ENCODE measurements around the gene SGMS1.

SGMS1 gene

DNA sequence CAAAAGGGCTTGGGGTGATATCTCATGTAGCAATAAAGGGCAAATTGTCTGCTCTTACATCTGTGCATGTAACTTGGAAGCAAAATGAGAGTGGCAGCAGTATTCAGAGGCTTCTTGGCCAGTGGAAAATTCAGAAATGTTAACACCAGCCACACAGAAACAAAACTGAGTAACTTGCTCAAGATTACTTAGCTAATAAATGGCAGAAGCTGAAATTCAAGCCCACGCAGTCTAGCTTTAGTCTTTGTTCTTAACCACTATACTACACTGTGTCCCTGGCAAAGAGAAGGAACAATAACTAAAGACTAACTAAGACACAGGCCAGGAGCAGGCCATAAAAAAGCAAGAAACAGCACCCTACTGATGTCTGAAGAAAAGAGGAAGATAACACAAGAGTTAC, 186.5 kb downstream of the SGMS1 start:
- Histone ChIP-seq H3K4me3 (ENCODE audit: low read length) (no peak overlapping the region), H3K9me3 (ENCODE audit: control insufficient read depth, insufficient read depth, low read length) (no peaks in the 10 kb centered on the region), H3K36me3 (ENCODE audit: control insufficient read depth, low read length) (0 out of 2 replicates have a peak, but pooled peaks cover 3% of the 10 kb centered on the region), H4K20me1 (ENCODE audit: control insufficient read depth, insufficient read depth, low read depth, low read length) (no peaks in the 10 kb centered on the region), H3K9me2 (replicated peaks; ENCODE audit: control insufficient read depth, low read length) (no peaks in the 10 kb centered on the region), H3F3A (ENCODE audit: control insufficient read depth, insufficient read depth) (no peaks in the 10 kb centered on the region), H3K4me1 (ENCODE audit: control insufficient read depth, low read length) (peaks cover 2% of the 10 kb centered on the region; the same call in 1 of the 2 replicates), H3K27ac (ENCODE audit: low read depth, low read length) (no peak overlapping the region), H3K4me2 (ENCODE audit: low read length) (no peak overlapping the region), H3K79me2 (ENCODE audit: control insufficient read depth, low read length) (no peaks in the 10 kb centered on the region), H3K27me3 (ENCODE audit: control insufficient read depth, low read length) (no peaks in the 10 kb centered on the region)
- TF ChIP-seq EZH2phosphoT487 (IDR thresholded peaks at IDR 0.05; ENCODE audit: borderline replicate concordance, low read length) (no peak), CTCF (IDR thresholded peaks at IDR 0.05; ENCODE audit: low read depth, low read length, poor library complexity, severe bottlenecking) (no peak)

DNA sequence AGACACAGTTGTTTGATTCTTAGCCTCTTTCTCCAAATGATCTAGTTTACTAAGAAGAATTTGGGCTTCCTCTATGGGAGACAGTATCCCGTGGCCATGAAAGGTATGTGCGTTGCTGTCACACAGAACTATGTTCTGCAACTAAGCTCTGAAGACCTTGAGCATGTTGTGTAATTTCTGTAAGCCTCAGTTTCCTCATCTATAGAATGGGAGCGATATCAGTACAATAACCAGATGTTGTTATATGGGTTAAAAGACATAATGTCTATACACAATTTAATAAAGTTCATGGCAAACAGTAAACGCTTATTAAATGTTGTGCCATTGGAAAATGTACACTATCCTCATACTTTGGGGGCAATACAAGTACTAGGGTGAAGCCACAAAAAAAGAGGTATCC, 187.0 kb downstream of the SGMS1 start:
- Histone ChIP-seq H3K4me3 (ENCODE audit: low read length) (no peak overlapping the region), H3K4me2 (ENCODE audit: low read length) (no peak overlapping the region), H3K36me3 (ENCODE audit: control insufficient read depth, low read length) (0 out of 2 replicates have a peak, but pooled peaks cover 3% of the 10 kb centered on the region), H3F3A (ENCODE audit: control insufficient read depth, insufficient read depth) (no peaks in the 10 kb centered on the region), H3K27me3 (ENCODE audit: control insufficient read depth, low read length) (no peaks in the 10 kb centered on the region), H3K27ac (ENCODE audit: low read depth, low read length) (no peak overlapping the region), H3K79me2 (ENCODE audit: control insufficient read depth, low read length) (no peaks in the 10 kb centered on the region), H4K20me1 (ENCODE audit: control insufficient read depth, insufficient read depth, low read depth, low read length) (no peaks in the 10 kb centered on the region), H3K9me2 (replicated peaks; ENCODE audit: control insufficient read depth, low read length) (no peaks in the 10 kb centered on the region), H3K4me1 (ENCODE audit: control insufficient read depth, low read length) (peaks cover 4% of the 10 kb centered on the region), H3K9me3 (ENCODE audit: control insufficient read depth, insufficient read depth, low read length) (no peaks in the 10 kb centered on the region)
- TF ChIP-seq EZH2phosphoT487 (IDR thresholded peaks at IDR 0.05; ENCODE audit: borderline replicate concordance, low read length) (no peak), CTCF (IDR thresholded peaks at IDR 0.05; ENCODE audit: low read depth, low read length, poor library complexity, severe bottlenecking) (no peak)

- H3K4me3 ChIP-seq (ENCODE audit: low read length), result no peak overlapping the region
- TF ChIP-seq EZH2phosphoT487 (IDR thresholded peaks at IDR 0.05; ENCODE audit: borderline replicate concordance, low read length), result no peak
- no peak overlapping the region for H3K4me2 ChIP-seq (ENCODE audit: low read length)
- H3K36me3 ChIP-seq (ENCODE audit: control insufficient read depth, low read length), result 0 out of 2 replicates have a peak, but pooled peaks cover 3% of the 10 kb centered on the region
- peaks cover 12% of the 10 kb centered on the region for H3K4me1 ChIP-seq (ENCODE audit: control insufficient read depth, low read length)
- H4K20me1 ChIP-seq (ENCODE audit: control insufficient read depth, insufficient read depth, low read depth, low read length), result no peaks in the 10 kb centered on the region
- no peaks in the 10 kb centered on the region for H3K79me2 ChIP-seq (ENCODE audit: control insufficient read depth, low read length)
- H3K9me2 ChIP-seq (replicated peaks; ENCODE audit: control insufficient read depth, low read length), result no peaks in the 10 kb centered on the region
- no peaks in the 10 kb centered on the region for H3K9me3 ChIP-seq (ENCODE audit: control insufficient read depth, insufficient read depth, low read length)
- H3K27ac ChIP-seq (ENCODE audit: low read depth, low read length), result no peak overlapping the region
- no peaks in the 10 kb centered on the region for H3F3A ChIP-seq (ENCODE audit: control insufficient read depth, insufficient read depth)
- no peaks in the 10 kb centered on the region for H3K27me3 ChIP-seq (ENCODE audit: control insufficient read depth, low read length)
These were observed 191.3 kb downstream of the SGMS1 start for GRCh38 chr10:50432211-50433009.

DNA sequence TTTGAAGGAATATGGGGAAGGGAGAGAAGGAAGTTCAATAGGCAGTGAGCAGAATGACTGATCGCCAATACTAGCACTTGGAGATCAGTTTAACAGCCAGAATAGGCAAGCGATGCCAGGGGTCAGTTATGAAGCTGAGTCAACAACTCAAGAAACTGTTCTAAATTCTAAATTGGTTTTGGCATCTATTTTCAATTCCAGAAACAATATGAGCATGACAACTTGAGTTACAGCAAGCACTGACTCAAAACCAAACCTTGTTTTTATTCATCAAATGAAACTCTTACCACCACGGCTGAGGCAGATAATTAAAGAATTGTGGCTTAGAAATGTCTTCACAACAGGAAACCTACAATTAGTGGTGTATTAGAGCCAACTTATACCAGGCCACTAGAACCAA, 192.0 kb downstream of the SGMS1 start:
- no peak for TF ChIP-seq CTCF (IDR thresholded peaks at IDR 0.05; ENCODE audit: low read depth, low read length, poor library complexity, severe bottlenecking)
- TF ChIP-seq EZH2phosphoT487 (IDR thresholded peaks at IDR 0.05; ENCODE audit: borderline replicate concordance, low read length), result no peak
- H3K27ac ChIP-seq (ENCODE audit: low read depth, low read length), result no peak overlapping the region
- no peaks in the 10 kb centered on the region for H4K20me1 ChIP-seq (ENCODE audit: control insufficient read depth, insufficient read depth, low read depth, low read length)
- H3K9me2 ChIP-seq (replicated peaks; ENCODE audit: control insufficient read depth, low read length), result no peaks in the 10 kb centered on the region
- 0 out of 2 replicates have a peak, but pooled peaks cover 3% of the 10 kb centered on the region for H3K36me3 ChIP-seq (ENCODE audit: control insufficient read depth, low read length)
- peaks cover 12% of the 10 kb centered on the region for H3K4me1 ChIP-seq (ENCODE audit: control insufficient read depth, low read length)
- H3K9me3 ChIP-seq (ENCODE audit: control insufficient read depth, insufficient read depth, low read length), result no peaks in the 10 kb centered on the region
- H3F3A ChIP-seq (ENCODE audit: control insufficient read depth, insufficient read depth), result no peaks in the 10 kb centered on the region
- H3K4me3 ChIP-seq (ENCODE audit: low read length), result no peak overlapping the region
- no peaks in the 10 kb centered on the region for H3K79me2 ChIP-seq (ENCODE audit: control insufficient read depth, low read length)
- no peaks in the 10 kb centered on the region for H3K27me3 ChIP-seq (ENCODE audit: control insufficient read depth, low read length)
- no peak overlapping the region for H3K4me2 ChIP-seq (ENCODE audit: low read length)

Measured in DOHH2 (cell line).